Activated CD4-positive, alpha-beta T cell treated with anti-CD3 and anti-CD28 coated beads for 4 hours (primary cell): ENCODE results near the gene TMEM132C.

Experiments used
- DNase-seq, 2 donors: peaks; one replicate each; pipeline ENCODE4 v3.0.0-alpha.2; 2020

Gene TMEM132C

GRCh38 chr12:128288896-128289295, 21.9 kb downstream of the TMEM132C start:
- DNase-seq, result no peak

GRCh38 chr12:128290938-128291337, 24.0 kb downstream of the TMEM132C start:
- DNase-seq, result no peak

- DNase-seq, result no peak
These were observed 31.2 kb downstream of the TMEM132C start for GRCh38 chr12:128298091-128298748.

- DNase-seq, result no peak
These were observed 38.4 kb downstream of the TMEM132C start for GRCh38 chr12:128305336-128305892.

GRCh38 chr12:128307791-128308190, 40.8 kb downstream of the TMEM132C start:
- no peak for DNase-seq

- DNase-seq, result no peak
These were observed 45.7 kb downstream of the TMEM132C start for GRCh38 chr12:128312661-128313060.

- DNase-seq, result no peak
These were observed 47.0 kb downstream of the TMEM132C start for GRCh38 chr12:128313931-128314330.

- no peak for DNase-seq
These were observed 47.6 kb downstream of the TMEM132C start for GRCh38 chr12:128314611-128315010.

- DNase-seq, result no peak
These were observed 49.1 kb downstream of the TMEM132C start for GRCh38 chr12:128316078-128316477.

GRCh38 chr12:128316973-128317526, 50.1 kb downstream of the TMEM132C start:
- DNase-seq, result no peak

- no peak for DNase-seq
These were observed 51.4 kb downstream of the TMEM132C start for GRCh38 chr12:128318341-128318740.

- no peak for DNase-seq
These were observed 52.0 kb downstream of the TMEM132C start for GRCh38 chr12:128318946-128319345.

GRCh38 chr12:128322341-128322740, 55.4 kb downstream of the TMEM132C start:
- no peak for DNase-seq

GRCh38 chr12:128323145-128323920, 56.4 kb downstream of the TMEM132C start:
- no peak for DNase-seq

- no peak for DNase-seq
These were observed 58.7 kb downstream of the TMEM132C start for GRCh38 chr12:128325646-128326045.

- DNase-seq, result no peak
These were observed 59.4 kb downstream of the TMEM132C start for GRCh38 chr12:128326406-128326805.

- no peak for DNase-seq
These were observed 62.0 kb downstream of the TMEM132C start for GRCh38 chr12:128328961-128329360.

- DNase-seq, result no peak
These were observed 69.5 kb downstream of the TMEM132C start for GRCh38 chr12:128336204-128337070.

- DNase-seq, result no peak
These were observed 70.0 kb downstream of the TMEM132C start for GRCh38 chr12:128337071-128337345.

GRCh38 chr12:128337431-128338170, 70.6 kb downstream of the TMEM132C start:
- DNase-seq, result no peak

- DNase-seq, result no peak
These were observed 71.6 kb downstream of the TMEM132C start for GRCh38 chr12:128338386-128339125.

GRCh38 chr12:128339126-128339520, 72.2 kb downstream of the TMEM132C start:
- DNase-seq, result no peak
